ENCODE data around the gene VAMP8. TPM values are rescaled to one million over a fixed set of nuclear protein-coding genes. Genes with fewer than 3 reads are reported as not detected.
"Not testable (repeated sequence)": the region's sequence is repeated elsewhere in the genome, so short reads cannot be mapped to it uniquely, and the experiment has no call there.

Gene VAMP8
- total RNA-seq, 1 experiment from 2014 or later, result 52.0 TPM

DNA sequence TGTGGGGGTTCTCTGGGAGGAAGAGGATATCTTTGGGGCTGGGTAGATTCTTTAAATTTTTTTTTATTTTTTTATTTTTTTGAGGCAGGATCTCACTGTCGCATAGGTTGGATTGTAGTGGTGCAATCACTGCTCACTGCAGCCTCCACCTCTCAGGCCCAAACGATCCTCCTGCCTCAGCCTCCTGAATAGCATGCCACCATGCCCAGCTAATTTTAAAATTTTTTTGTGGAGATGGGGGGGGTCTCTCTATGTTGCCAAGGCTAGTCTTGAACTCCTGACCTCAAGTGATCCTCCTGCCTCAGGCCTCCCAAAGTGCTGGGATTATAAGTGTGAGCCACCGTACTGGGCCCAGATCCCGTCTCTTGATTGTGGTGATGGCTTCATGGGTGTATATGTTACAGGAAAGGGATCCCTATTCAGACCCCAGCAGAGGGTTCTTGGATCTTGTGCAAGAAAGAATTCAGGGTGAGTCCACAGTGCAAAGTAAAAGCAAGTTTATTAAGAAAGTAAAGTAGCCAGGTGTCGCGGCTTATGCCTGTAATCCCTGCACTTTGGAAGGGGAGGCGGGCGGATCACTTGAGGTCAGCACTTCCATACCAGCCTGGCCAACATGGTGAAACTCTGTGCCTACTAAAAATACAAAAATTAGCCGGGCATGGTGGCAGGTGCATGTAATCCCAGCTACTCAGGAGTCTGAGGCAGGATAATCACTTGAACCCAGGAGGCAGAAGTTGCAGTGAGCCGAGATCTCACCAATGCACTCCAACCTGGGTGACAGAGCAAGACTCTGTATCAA, 36.5 kb downstream of the VAMP8 start (continued):
- TF ChIP-seq, protein P1, sequence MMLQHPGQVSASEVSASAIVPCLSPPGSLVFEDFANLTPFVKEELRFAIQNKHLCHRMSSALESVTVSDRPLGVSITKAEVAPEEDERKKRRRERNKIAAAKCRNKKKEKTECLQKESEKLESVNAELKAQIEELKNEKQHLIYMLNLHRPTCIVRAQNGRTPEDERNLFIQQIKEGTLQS (CRISPR knock-in tag; conservative IDR thresholded peaks at IDR 0.05), result no peak
- TF ChIP-seq TP53 (CRISPR knock-in tag; IDR thresholded peaks at IDR 0.05) (no peak), ZNF263 (CRISPR knock-in tag; IDR thresholded peaks at IDR 0.05; ENCODE audit: low read depth) (no peak), CREB1 (CRISPR knock-in tag; IDR thresholded peaks at IDR 0.05) (no peak), GABPB1 (CRISPR knock-in tag; IDR thresholded peaks at IDR 0.05) (no peak), RORB (CRISPR knock-in tag; IDR thresholded peaks at IDR 0.05) (no peak), SMAD3 (CRISPR knock-in tag; IDR thresholded peaks at IDR 0.05; ENCODE audit: borderline replicate concordance) (no peak)
- TF ChIP-seq, protein P2, sequence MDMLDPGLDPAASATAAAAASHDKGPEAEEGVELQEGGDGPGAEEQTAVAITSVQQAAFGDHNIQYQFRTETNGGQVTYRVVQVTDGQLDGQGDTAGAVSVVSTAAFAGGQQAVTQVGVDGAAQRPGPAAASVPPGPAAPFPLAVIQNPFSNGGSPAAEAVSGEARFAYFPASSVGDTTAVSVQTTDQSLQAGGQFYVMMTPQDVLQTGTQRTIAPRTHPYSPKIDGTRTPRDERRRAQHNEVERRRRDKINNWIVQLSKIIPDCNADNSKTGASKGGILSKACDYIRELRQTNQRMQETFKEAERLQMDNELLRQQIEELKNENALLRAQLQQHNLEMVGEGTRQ (CRISPR knock-in tag; IDR thresholded peaks at IDR 0.05), result no peak
- TF ChIP-seq, protein P3, sequence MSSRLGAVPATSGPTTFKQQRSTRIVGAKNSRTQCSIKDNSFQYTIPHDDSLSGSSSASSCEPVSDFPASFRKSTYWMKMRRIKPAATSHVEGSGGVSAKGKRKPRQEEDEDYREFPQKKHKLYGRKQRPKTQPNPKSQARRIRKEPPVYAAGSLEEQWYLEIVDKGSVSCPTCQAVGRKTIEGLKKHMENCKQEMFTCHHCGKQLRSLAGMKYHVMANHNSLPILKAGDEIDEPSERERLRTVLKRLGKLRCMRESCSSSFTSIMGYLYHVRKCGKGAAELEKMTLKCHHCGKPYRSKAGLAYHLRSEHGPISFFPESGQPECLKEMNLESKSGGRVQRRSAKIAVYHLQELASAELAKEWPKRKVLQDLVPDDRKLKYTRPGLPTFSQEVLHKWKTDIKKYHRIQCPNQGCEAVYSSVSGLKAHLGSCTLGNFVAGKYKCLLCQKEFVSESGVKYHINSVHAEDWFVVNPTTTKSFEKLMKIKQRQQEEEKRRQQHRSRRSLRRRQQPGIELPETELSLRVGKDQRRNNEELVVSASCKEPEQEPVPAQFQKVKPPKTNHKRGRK (CRISPR knock-in tag; IDR thresholded peaks at IDR 0.05; ENCODE audit: borderline replicate concordance), result no peak

DNA sequence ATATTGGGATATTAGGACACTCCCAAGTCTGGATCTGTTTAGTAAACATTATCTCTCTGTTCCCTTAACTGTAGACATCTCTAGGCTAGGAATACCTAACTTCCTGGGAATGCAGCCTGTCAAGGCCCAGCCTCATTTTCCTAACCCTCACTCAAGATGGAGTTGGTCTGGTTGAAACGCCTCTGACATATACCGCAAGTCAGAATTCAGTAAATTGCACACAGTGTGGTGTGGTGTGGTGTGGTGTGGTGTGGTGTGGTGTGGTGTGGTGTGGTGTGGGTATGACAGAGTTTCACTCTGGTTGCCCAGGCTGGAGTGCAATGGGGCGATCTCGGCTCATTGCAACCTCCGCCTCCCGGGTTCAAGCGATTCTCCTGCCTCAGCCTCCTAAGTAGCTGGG, 37.4 kb downstream of the VAMP8 start:
- H3K27me3 Mint-ChIP-seq (ENCODE audit: low read depth); ATAC-seq; H3K9me3 Mint-ChIP-seq; H3K4me3 Mint-ChIP-seq; POLR2A ChIA-PET; H3K27ac Mint-ChIP-seq; DNase-seq (ENCODE audit: low spot score); H3K4me1 Mint-ChIP-seq: not testable (repeated sequence)
- CTCF ChIA-PET, result interaction anchor here (1.8 kb wide), 1 partner anchor 23 kb away, joined by 8 read pairs; no protein-coding TSS in a partner anchor
- H3K36me3 Mint-ChIP-seq, result peaks cover 13% of the 10 kb centered on the region

DNA sequence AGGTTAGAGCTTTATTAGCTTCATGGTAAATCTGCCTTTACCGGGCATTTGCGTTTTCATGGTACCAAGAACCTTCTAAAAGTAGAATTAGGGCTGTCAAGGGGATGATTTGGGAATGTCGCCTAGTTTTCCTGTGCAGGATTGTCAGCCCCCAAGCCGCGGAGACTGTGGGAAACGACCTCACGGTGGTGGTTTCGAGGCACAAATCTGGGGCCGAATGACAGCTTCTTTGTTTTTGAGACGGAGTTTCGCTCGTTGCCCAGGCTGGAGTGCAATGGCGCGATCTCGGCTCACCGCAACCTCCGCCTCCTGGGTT, 38.0 kb downstream of the VAMP8 start:
- CTCF ChIA-PET, result interaction anchor here (1.8 kb wide), 1 partner anchor 22 kb away, joined by 8 read pairs; no protein-coding TSS in a partner anchor
- Mint-ChIP-seq H3K27ac (no peak overlapping the region), H3K9me3 (no peaks in the 10 kb centered on the region), H3K4me1 (peaks cover 7% of the 10 kb centered on the region), H3K36me3 (peaks cover 9% of the 10 kb centered on the region), H3K27me3 (ENCODE audit: low read depth) (no peaks in the 10 kb centered on the region), H3K4me3 (peak overlapping the region; percentile 90)
- no peak for ATAC-seq
- POLR2A ChIA-PET, result interaction anchor here (0.7 kb wide), 1 partner anchor 54 kb away, joined by 4 read pairs; the partner anchor contains the start of gene GGCX
- no peak for DNase-seq (ENCODE audit: low spot score)
- TF ChIP-seq, protein P4, sequence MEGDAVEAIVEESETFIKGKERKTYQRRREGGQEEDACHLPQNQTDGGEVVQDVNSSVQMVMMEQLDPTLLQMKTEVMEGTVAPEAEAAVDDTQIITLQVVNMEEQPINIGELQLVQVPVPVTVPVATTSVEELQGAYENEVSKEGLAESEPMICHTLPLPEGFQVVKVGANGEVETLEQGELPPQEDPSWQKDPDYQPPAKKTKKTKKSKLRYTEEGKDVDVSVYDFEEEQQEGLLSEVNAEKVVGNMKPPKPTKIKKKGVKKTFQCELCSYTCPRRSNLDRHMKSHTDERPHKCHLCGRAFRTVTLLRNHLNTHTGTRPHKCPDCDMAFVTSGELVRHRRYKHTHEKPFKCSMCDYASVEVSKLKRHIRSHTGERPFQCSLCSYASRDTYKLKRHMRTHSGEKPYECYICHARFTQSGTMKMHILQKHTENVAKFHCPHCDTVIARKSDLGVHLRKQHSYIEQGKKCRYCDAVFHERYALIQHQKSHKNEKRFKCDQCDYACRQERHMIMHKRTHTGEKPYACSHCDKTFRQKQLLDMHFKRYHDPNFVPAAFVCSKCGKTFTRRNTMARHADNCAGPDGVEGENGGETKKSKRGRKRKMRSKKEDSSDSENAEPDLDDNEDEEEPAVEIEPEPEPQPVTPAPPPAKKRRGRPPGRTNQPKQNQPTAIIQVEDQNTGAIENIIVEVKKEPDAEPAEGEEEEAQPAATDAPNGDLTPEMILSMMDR (IDR thresholded peaks at IDR 0.05), result no peak
- TF ChIP-seq, protein P5, sequence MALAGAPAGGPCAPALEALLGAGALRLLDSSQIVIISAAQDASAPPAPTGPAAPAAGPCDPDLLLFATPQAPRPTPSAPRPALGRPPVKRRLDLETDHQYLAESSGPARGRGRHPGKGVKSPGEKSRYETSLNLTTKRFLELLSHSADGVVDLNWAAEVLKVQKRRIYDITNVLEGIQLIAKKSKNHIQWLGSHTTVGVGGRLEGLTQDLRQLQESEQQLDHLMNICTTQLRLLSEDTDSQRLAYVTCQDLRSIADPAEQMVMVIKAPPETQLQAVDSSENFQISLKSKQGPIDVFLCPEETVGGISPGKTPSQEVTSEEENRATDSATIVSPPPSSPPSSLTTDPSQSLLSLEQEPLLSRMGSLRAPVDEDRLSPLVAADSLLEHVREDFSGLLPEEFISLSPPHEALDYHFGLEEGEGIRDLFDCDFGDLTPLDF (CRISPR knock-in tag; IDR thresholded peaks at IDR 0.05), result no peak
- TF ChIP-seq, protein P6, sequence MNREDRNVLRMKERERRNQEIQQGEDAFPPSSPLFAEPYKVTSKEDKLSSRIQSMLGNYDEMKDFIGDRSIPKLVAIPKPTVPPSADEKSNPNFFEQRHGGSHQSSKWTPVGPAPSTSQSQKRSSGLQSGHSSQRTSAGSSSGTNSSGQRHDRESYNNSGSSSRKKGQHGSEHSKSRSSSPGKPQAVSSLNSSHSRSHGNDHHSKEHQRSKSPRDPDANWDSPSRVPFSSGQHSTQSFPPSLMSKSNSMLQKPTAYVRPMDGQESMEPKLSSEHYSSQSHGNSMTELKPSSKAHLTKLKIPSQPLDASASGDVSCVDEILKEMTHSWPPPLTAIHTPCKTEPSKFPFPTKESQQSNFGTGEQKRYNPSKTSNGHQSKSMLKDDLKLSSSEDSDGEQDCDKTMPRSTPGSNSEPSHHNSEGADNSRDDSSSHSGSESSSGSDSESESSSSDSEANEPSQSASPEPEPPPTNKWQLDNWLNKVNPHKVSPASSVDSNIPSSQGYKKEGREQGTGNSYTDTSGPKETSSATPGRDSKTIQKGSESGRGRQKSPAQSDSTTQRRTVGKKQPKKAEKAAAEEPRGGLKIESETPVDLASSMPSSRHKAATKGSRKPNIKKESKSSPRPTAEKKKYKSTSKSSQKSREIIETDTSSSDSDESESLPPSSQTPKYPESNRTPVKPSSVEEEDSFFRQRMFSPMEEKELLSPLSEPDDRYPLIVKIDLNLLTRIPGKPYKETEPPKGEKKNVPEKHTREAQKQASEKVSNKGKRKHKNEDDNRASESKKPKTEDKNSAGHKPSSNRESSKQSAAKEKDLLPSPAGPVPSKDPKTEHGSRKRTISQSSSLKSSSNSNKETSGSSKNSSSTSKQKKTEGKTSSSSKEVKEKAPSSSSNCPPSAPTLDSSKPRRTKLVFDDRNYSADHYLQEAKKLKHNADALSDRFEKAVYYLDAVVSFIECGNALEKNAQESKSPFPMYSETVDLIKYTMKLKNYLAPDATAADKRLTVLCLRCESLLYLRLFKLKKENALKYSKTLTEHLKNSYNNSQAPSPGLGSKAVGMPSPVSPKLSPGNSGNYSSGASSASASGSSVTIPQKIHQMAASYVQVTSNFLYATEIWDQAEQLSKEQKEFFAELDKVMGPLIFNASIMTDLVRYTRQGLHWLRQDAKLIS (CRISPR knock-in tag; IDR thresholded peaks at IDR 0.05; ENCODE audit: borderline replicate concordance), result no peak
- TF ChIP-seq RELA (CRISPR knock-in tag; IDR thresholded peaks at IDR 0.05; ENCODE audit: borderline replicate concordance), result no peak
- TF ChIP-seq, protein P7, sequence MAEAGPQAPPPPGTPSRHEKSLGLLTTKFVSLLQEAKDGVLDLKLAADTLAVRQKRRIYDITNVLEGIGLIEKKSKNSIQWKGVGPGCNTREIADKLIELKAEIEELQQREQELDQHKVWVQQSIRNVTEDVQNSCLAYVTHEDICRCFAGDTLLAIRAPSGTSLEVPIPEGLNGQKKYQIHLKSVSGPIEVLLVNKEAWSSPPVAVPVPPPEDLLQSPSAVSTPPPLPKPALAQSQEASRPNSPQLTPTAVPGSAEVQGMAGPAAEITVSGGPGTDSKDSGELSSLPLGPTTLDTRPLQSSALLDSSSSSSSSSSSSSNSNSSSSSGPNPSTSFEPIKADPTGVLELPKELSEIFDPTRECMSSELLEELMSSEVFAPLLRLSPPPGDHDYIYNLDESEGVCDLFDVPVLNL (CRISPR knock-in tag; IDR thresholded peaks at IDR 0.05; ENCODE audit: borderline replicate concordance, low read depth), result no peak
- no peak for TF ChIP-seq ZNF263 (CRISPR knock-in tag; IDR thresholded peaks at IDR 0.05; ENCODE audit: low read depth)
- TF ChIP-seq, protein P2 (CRISPR knock-in tag; IDR thresholded peaks at IDR 0.05), result no peak
- TF ChIP-seq TCF7 (CRISPR knock-in tag; IDR thresholded peaks at IDR 0.05; ENCODE audit: low read depth), result no peak
- TF ChIP-seq NFE2L1 (CRISPR knock-in tag; IDR thresholded peaks at IDR 0.05), result no peak
- no peak for TF ChIP-seq GRHL2 (CRISPR knock-in tag; IDR thresholded peaks at IDR 0.05; ENCODE audit: insufficient replicate concordance, severe bottlenecking)
- TF ChIP-seq, protein P8, sequence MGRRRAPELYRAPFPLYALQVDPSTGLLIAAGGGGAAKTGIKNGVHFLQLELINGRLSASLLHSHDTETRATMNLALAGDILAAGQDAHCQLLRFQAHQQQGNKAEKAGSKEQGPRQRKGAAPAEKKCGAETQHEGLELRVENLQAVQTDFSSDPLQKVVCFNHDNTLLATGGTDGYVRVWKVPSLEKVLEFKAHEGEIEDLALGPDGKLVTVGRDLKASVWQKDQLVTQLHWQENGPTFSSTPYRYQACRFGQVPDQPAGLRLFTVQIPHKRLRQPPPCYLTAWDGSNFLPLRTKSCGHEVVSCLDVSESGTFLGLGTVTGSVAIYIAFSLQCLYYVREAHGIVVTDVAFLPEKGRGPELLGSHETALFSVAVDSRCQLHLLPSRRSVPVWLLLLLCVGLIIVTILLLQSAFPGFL (CRISPR knock-in tag; IDR thresholded peaks at IDR 0.05; ENCODE audit: borderline replicate concordance), result no peak
- no peak for TF ChIP-seq TP53 (CRISPR knock-in tag; IDR thresholded peaks at IDR 0.05)
